ENCODE measurements around the gene PRM2.

Gene PRM2

GRCh38 chr16:11321662-11322061 is 45.4 kb upstream of the PRM2 start:
- no peaks in the 10 kb centered on the region for H3K4me1 ChIP-seq (ENCODE audit: control insufficient read depth, insufficient read depth, low read length)
- TF ChIP-seq IKZF3 (tag by site-specific recombination; IDR thresholded peaks at IDR 0.05) (no peak), ZNF341 (tag by site-specific recombination; IDR thresholded peaks at IDR 0.05; ENCODE audit: low read depth) (no peak), ZNF664 (tag by site-specific recombination; IDR thresholded peaks at IDR 0.05) (no peak), ZNF350 (tag by site-specific recombination; IDR thresholded peaks at IDR 0.05) (no peak), ELK4 (IDR thresholded peaks at IDR 0.05; ENCODE audit: borderline replicate concordance, low read depth, low read length) (no peak), ZNF768 (tag by site-specific recombination; IDR thresholded peaks at IDR 0.05) (no peak), ZNF513 (tag by site-specific recombination; IDR thresholded peaks at IDR 0.05) (no peak)
- POLR2A ChIA-PET: no interaction called here
- no peak overlapping the region for H3K27ac ChIP-seq (ENCODE audit: extremely low read depth, low read depth, low read length)
- no peaks in the 10 kb centered on the region for H3K9me3 ChIP-seq (ENCODE audit: control insufficient read depth, insufficient read depth, low read depth, low read length)
- H3K4me3 ChIP-seq (ENCODE audit: low read depth, low read length): no peak overlapping the region
- no peaks in the 10 kb centered on the region for H3K36me3 ChIP-seq (ENCODE audit: control insufficient read depth in 2 of 2, insufficient read depth in 1 of 2, low read length in 2 of 2)
- CTCF ChIA-PET: no interaction called here

GRCh38 chr16:11320170-11320569 is 43.9 kb upstream of the PRM2 start:
- Histone ChIP-seq H3K27ac (ENCODE audit: extremely low read depth, low read depth, low read length) (no peak overlapping the region), H3K9me3 (ENCODE audit: control insufficient read depth, insufficient read depth, low read depth, low read length) (no peaks in the 10 kb centered on the region), H3K4me3 (ENCODE audit: low read depth, low read length) (no peak overlapping the region), H3K4me1 (ENCODE audit: control insufficient read depth, insufficient read depth, low read length) (no peaks in the 10 kb centered on the region), H3K36me3 (ENCODE audit: control insufficient read depth in 2 of 2, insufficient read depth in 1 of 2, low read length in 2 of 2) (no peaks in the 10 kb centered on the region)
- CTCF ChIA-PET: interaction anchor here (1.0 kb wide), 1 partner anchor 356 kb away, joined by 3 read pairs; no protein-coding TSS in a partner anchor
- POLR2A ChIA-PET: no interaction called here
- TF ChIP-seq ZSCAN23 (tag by site-specific recombination; IDR thresholded peaks at IDR 0.05) (no peak), ZNF133 (tag by site-specific recombination; IDR thresholded peaks at IDR 0.05) (no peak), ZIC2 (tag by site-specific recombination; IDR thresholded peaks at IDR 0.05) (peak; percentile 46), ZNF768 (tag by site-specific recombination; IDR thresholded peaks at IDR 0.05) (no peak), ZNF391 (tag by site-specific recombination; IDR thresholded peaks at IDR 0.05; ENCODE audit: borderline replicate concordance, low read depth) (no peak), ZNF548 (tag by site-specific recombination; IDR thresholded peaks at IDR 0.05) (no peak), ZNF837 (tag by site-specific recombination; IDR thresholded peaks at IDR 0.05) (no peak), KLF1 (tag by site-specific recombination; IDR thresholded peaks at IDR 0.05) (no peak), ZNF610 (tag by site-specific recombination; IDR thresholded peaks at IDR 0.05; ENCODE audit: borderline replicate concordance) (peak; percentile 90), ZNF2 (tag by site-specific recombination; IDR thresholded peaks at IDR 0.05) (no peak), ZNF585B (tag by site-specific recombination; IDR thresholded peaks at IDR 0.05) (no peak)

GRCh38 chr16:11319529-11320146 is 43.4 kb upstream of the PRM2 start:
- no peak overlapping the region for H3K4me3 ChIP-seq (ENCODE audit: low read depth, low read length)
- no peaks in the 10 kb centered on the region for H3K36me3 ChIP-seq (ENCODE audit: control insufficient read depth in 2 of 2, insufficient read depth in 1 of 2, low read length in 2 of 2)
- H3K27ac ChIP-seq (ENCODE audit: extremely low read depth, low read depth, low read length): no peak overlapping the region
- no peaks in the 10 kb centered on the region for H3K9me3 ChIP-seq (ENCODE audit: control insufficient read depth, insufficient read depth, low read depth, low read length)
- H3K4me1 ChIP-seq (ENCODE audit: control insufficient read depth, insufficient read depth, low read length): no peaks in the 10 kb centered on the region
- ChIA-PET CTCF (interaction anchor here (1.0 kb wide), 1 partner anchor 355 kb away, joined by 3 read pairs; no protein-coding TSS in a partner anchor), POLR2A (no interaction called here)
- TF ChIP-seq ZNF350 (tag by site-specific recombination; IDR thresholded peaks at IDR 0.05) (peak; percentile 48; the same call in 1 of the 2 replicates), TSHZ1 (tag by site-specific recombination; IDR thresholded peaks at IDR 0.05; ENCODE audit: borderline replicate concordance) (no peak), TRIM28 (IDR thresholded peaks at IDR 0.05; ENCODE audit: borderline replicate concordance, low read length) (no peak), ZNF37A (tag by site-specific recombination; IDR thresholded peaks at IDR 0.05) (peak; percentile 30; the same call in 1 of the 2 replicates), ZNF571 (tag by site-specific recombination; IDR thresholded peaks at IDR 0.05) (0 out of 2 replicates have a peak, but pooled peaks have one; percentile 32), ZNF112 (tag by site-specific recombination; IDR thresholded peaks at IDR 0.05) (peak; percentile 77), ZNF184 (tag by site-specific recombination; IDR thresholded peaks at IDR 0.05) (peak; percentile 64; the same call in 1 of the 2 replicates), ZNF544 (tag by site-specific recombination; IDR thresholded peaks at IDR 0.05) (peak; percentile 89), BCL6B (tag by site-specific recombination; IDR thresholded peaks at IDR 0.05) (0 out of 2 replicates have a peak, but pooled peaks have one; percentile 17), ZNF776 (tag by site-specific recombination; IDR thresholded peaks at IDR 0.05; ENCODE audit: borderline replicate concordance) (peak; percentile 90)

Measured in HEK293 (cell line).